Activated T-helper 1 cell treated with Interleukin-2 at 50 U/mL for 16 hours (primary cell): ENCODE data around the gene FTL.
A peak's percentile ranks its signal among the peaks of the same experiment; 100 is the strongest.

Source experiments
- DNase-seq: peaks from one replicate; pipeline ENCODE4 v3.0.0-alpha.2; 2020; ENCODE audit warnings: low read depth

Gene FTL

GRCh38 chr19:48945817-48946216 is 19.3 kb upstream of the FTL start:
- no peak for DNase-seq

- DNase-seq, result no peak
Measured at GRCh38 chr19:48946463-48947257, 18.4 kb upstream of the FTL start.

- no peak for DNase-seq
Measured at GRCh38 chr19:48947258-48947542, 17.9 kb upstream of the FTL start.

- no peak for DNase-seq
Measured at GRCh38 chr19:48950159-48950558, 14.9 kb upstream of the FTL start.

- DNase-seq, result no peak
Measured at GRCh38 chr19:48950830-48951519, 14.1 kb upstream of the FTL start.

DNA sequence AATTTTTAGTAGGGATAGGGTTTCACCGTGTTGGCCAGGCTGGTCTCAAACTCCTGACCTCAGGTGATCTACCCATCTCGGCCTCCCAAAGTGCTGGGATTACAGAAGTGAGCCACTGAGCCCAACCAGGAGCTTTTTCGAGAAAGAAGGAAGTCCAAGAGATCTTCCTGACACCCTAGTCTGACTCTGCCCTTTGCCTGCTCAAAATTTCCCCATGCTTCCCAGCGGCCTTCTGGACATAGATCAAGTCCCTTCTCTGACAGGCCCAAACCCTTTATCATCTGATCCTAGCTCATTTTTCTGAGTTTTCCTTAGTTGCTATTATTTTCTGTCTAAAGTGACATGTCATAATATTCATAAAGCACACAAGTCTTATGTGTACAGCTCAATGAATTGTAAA is 12.0 kb upstream of the FTL start:
- no peak for DNase-seq

- no peak for DNase-seq
Measured at GRCh38 chr19:48953990-48954594, 11.0 kb upstream of the FTL start.

GRCh38 chr19:48954595-48955307 is 10.4 kb upstream of the FTL start, which contains the start of gene BAX:
BAX (plus strand) TSS chr19:48954875; CDS start chr19:48954929, 54 bp downstream.
- peak; percentile 76 for DNase-seq

DNA sequence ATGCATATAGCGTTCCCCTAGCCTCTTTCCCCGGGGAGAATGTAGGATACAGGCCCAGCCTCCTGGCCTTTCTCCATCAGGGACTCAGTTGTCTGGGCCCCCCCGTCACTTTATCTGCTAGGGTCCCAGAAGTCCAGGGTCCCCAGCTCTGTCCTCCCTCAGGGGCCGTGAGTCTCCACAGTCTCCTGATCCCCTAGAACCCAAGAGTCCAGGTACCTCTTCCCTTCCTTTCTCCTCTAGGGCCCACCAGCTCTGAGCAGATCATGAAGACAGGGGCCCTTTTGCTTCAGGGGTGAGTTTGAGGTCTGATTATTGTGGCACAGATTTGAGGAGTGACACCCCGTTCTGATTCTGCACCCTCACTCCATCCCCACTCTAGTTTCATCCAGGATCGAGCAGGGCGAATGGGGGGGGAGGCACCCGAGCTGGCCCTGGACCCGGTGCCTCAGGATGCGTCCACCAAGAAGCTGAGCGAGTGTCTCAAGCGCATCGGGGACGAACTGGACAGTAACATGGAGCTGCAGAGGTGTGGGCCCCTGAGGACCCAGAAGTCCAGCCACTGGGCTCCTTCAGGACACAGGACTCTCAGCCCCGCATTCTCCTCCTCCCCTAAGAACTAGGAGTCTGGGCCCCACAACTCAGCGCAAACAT is 9.7 kb upstream of the FTL start:
- DNase-seq, result no peak

- DNase-seq, result no peak
Measured at GRCh38 chr19:48958006-48958405, 7.1 kb upstream of the FTL start.

DNA sequence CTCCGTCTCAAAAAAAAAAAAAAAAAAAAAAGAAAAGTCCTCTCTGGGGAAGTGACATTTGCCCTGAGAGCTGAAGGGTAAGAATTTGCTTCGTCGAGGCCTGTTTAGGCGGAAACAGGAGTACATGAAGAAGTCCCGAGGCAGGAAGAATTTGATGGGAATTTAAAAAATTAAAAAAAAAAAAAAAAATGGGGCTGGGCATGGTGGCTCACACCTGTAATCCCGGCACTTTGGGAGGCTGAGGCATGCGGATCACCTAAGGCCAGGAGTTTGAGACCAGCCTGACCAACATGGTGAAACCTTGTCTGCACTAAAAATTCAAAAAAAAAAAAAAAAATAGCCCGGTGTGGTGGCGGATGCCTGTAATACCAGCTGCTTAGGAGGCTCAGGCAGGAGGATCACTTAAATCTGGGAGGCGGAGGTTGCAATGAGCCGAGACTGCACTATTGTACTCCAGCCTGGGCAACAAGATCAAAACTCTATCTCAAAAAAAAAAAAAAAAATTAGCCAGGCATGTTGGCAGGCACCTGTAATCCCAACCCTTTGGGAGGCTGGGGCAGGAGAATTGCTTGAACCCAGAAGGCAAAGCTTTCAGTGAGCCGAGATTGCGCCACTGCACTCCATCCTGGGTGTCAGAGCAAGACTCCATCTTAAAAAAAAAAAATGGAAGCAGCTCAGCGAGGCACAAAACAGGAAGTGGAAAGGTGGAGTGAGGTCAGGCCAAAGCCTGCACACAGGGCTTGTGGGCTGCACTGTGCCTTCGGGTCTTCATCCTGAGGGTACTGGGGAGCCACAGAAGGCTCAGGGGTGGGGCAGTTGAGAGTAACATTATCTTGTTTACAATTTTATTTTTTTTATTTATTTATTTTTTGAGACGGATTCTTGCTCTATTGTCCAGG is 5.5 kb upstream of the FTL start:
- no peak for DNase-seq

- no peak for DNase-seq
Measured at GRCh38 chr19:48961051-48961649, 4.0 kb upstream of the FTL start.

DNA sequence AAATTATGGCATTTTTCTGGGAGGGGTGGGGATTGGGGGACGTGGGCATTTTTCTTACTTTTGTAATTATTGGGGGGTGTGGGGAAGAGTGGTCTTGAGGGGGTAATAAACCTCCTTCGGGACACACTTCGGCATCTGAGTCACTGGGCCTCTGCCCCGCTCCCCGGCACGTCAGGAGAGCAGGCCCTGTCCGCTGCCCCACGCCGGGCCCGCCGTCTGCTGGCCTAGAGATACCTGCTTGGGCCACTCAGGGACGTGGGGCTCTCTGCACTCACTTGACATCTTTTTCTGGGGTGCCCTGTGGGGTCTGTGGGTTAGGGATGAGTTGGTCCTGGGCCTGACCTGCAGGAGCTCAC is 3.5 kb upstream of the FTL start:
- DNase-seq, result no peak

DNA sequence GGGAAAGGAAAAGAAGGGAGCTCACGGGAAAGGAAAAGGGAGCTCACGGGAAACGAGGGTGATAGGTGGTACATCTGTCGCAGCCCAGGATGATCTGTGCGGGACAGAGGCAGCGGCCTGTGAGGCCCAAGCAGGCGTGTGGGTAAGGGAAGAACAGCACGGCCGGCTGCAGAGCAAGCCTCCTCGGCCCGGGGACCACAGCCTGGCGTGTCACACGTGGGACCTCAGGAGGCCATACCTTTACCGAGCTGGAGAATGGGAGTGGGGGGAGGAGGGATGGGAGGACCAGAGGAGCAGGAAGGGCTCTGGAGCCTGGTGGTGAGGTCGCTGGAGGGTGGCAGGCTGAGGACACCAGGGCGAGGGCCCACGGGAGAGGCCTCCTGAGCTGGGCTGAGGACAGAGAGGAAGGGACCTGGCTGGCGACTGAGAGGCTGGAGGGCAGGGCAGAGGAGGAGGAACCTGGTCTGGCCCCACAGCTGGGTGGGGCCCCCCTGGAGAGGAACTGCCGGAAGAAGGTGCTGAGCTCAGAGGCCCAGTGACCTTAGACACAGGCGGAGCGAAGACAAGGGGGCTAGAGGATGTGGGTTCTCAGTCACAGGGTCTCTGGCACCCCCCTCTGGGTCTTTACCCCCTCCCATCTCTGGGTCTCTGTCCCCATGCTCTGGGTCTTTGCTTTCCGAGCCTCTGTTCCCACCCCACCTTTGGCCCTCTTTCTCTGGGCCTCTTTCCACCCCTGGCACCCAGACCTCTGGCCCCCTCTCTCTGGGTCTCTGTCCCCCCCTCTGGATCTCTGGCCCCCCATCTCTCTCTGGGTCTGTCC is 2.9 kb upstream of the FTL start:
- DNase-seq, result no peak

- no peak for DNase-seq
Measured at GRCh38 chr19:48962849-48963165, 2.3 kb upstream of the FTL start.

GRCh38 chr19:48963371-48964204 is 1.5 kb upstream of the FTL start:
- DNase-seq, result peak; percentile 23

DNA sequence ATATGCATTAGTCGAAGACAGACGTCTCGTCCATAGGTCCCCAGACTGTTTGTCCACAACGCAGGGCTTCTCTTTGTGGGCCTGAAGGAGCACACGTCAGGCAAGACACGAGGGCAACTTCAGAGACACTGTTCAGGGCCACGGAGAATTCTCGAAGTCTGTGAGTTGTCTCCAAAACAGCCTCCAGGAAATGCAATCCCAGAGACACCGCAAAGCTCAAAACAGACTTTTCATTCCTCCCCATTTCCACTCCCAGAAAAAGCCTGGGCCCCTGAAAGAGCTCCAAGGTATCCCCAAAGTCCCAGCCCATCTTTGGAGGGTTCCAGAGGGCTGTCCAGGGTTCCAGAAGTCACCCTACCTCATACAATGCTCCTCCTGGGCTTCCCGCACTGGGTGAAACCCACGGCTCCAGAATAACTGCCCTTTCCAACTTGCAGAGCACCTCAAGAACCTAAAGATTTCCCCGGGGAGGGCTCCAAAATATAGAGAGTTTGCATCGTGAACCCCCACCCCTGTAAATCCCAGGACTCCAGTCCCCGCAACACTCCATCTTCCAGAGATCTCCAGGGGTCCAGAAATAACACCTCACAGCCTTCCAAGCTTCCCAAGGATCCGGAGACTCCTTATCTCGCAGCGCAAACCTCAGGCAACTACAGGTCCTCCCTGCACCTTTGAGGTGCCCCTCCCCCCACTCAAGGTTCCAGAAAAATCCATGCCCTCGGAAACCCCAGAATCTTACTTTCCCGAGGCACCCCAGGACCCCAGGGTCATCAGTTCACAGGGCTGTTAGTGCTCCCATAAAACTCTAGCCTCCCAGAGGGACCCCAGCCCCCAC is 687 bp upstream of the FTL start:
- DNase-seq, result no peak

- DNase-seq, result peak; percentile 74
Measured at GRCh38 chr19:48965806-48966540, 864 bp downstream of the FTL start.
